GM23248 (cell line): ENCODE data around the gene KIF17. TPM values are rescaled to one million over a fixed set of nuclear protein-coding genes. Genes with fewer than 3 reads are reported as not detected.

Experiments used
- DNase-seq: peaks from one replicate; pipeline ENCODE4 v3.0.0-alpha.2; 2015
- H2AFZ ChIP-seq: fragments of 200-600 bp; sonication (generic); 2 replicates; pipeline ENCODE4 v1.6.1; 2016; ENCODE audit warnings: antibody characterized with exemption
- H3F3A ChIP-seq: fragments of 200-600 bp; sonication (generic); 2 replicates; pipeline ENCODE4 v1.6.1; 2016; ENCODE audit warnings: mild to moderate bottlenecking, antibody characterized with exemption, mixed run types; ENCODE audit not compliant: insufficient read depth
- H3K27ac ChIP-seq: fragments of 200-600 bp; sonication (generic); 2 replicates; pipeline ENCODE4 v1.5.1; 2016; ENCODE audit warnings: mild to moderate bottlenecking
- H3K27me3 ChIP-seq: fragments of 200-600 bp; sonication (generic); replicated peaks from 2 replicates; pipeline ENCODE4 v1.6.1; 2016; ENCODE audit warnings: mild to moderate bottlenecking; ENCODE audit not compliant: insufficient read depth
- H3K36me3 ChIP-seq: fragments of 200-600 bp; sonication (generic); 2 replicates; pipeline ENCODE4 v1.6.1; 2016; ENCODE audit warnings: low read depth, mild to moderate bottlenecking
- H3K4me1 ChIP-seq: fragments of 200-600 bp; sonication (generic); 2 replicates; pipeline ENCODE4 v1.6.1; 2016; ENCODE audit warnings: mild to moderate bottlenecking; ENCODE audit not compliant: insufficient read depth
- H3K4me2 ChIP-seq: fragments of 200-600 bp; sonication (generic); one replicate; pipeline ENCODE4 v1.6.1; 2016; ENCODE audit warnings: mild to moderate bottlenecking; ENCODE audit not compliant: unreplicated experiment
- H3K4me3 ChIP-seq: fragments of 200-600 bp; sonication (generic); 2 replicates; pipeline ENCODE4 v1.5.1; 2016; ENCODE audit warnings: mild to moderate bottlenecking
- H3K79me2 ChIP-seq: fragments of 200-600 bp; sonication (generic); 2 replicates; pipeline ENCODE4 v1.6.1; 2016; ENCODE audit warnings: mild to moderate bottlenecking; ENCODE audit not compliant: insufficient read depth
- H3K9ac ChIP-seq: fragments of 200-600 bp; sonication (generic); 2 replicates; pipeline ENCODE4 v1.6.1; 2016; ENCODE audit warnings: mild to moderate bottlenecking
- H3K9me2 ChIP-seq: fragments of 200-600 bp; sonication (generic); 2 replicates; pipeline ENCODE4 v1.6.1; 2016; ENCODE audit warnings: mixed run types, mild to moderate bottlenecking, moderate library complexity; ENCODE audit not compliant: insufficient read depth
- H3K9me3 ChIP-seq: fragments of 200-600 bp; sonication (generic); one replicate; pipeline ENCODE4 v1.6.1; 2017; ENCODE audit warnings: low read depth
- H4K20me1 ChIP-seq: fragments of 200-600 bp; sonication (generic); 2 replicates; pipeline ENCODE4 v1.6.0; 2016; ENCODE audit not compliant: insufficient read depth
- EZH2 ChIP-seq: fragments of 200-600 bp; sonication (generic); IDR thresholded peaks from 2 replicates; pipeline ENCODE4 v1.6.1; 2018; ENCODE audit warnings: antibody characterized with exemption, mild to moderate bottlenecking; ENCODE audit not compliant: insufficient read depth, poor library complexity, severe bottlenecking
- EZH2phosphoT487 ChIP-seq: fragments of 200-600 bp; sonication (generic); IDR thresholded peaks from 2 replicates; pipeline ENCODE4 v1.6.1; 2018; ENCODE audit warnings: antibody characterized with exemption, moderate library complexity, mild to moderate bottlenecking, low read depth; ENCODE audit not compliant: insufficient read depth
- WGBS, 2 experiments: methylation state at CpG; one replicate each; pipeline ENCODE4 v1.1.6; 2015 to 2017; ENCODE audit warnings: low lambda C conversion rate in 2 of 2, low coverage in 1 of 2; ENCODE audit errors: missing lambda C conversion rate in 2 of 2; 5-methylcytosine and 5-hydroxymethylcytosine counted together
- in situ Hi-C: fragments of 300-500 bp; cut with MboI; formaldehyde crosslinking; loops from 2 replicates; pipeline ENCODE4 v1.15.0; 2020
- polyA plus RNA-seq: library from polyadenylated mRNA; unstranded; fragments of >200 nt; fragmentation: Nextera tagmentation; extraction: Ambion mirVana; gene quantifications from 2 replicates; pipeline ENCODE4 v1.2.1, GENCODE V29; 2016
- total RNA-seq: library from RNA; depleted of rRNA; stranded (reverse); fragments of >200 nt; shearing (Covaris generic); gene quantifications from 2 replicates; pipeline ENCODE4 v1.2.3, GENCODE V29; 2014

KIF17 gene
- total and polyA plus RNA-seq, 2 experiments from 2014 or later = 0.11 to 0.31 TPM

DNA sequence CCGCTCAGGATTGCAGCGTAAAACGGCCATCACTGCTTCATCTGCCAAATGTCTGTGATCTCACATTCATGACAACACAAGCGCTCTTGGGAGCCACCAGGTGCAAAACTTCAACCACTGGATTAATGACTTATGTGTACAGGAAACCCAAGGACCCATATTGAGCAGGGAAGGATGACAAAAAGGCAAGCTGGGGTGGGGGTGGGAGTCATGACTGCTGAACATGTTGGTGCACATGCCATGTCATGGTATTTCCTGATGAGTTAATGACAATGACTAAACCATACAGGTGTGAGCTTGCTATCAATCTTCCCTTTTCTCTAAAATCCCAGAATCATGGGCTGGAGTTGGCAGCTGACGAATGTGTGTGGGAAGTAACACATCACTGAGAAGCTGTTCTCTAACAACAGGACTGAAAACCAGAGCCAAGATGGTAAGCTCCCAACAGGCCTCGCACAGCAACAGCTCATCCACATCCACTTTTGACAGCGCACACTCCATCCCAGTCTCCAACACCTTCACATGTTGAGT lies 17.8 kb upstream of the KIF17 start:
- Histone ChIP-seq H3K9me2 (no peaks in the 10 kb centered on the region), H3K27me3 (0 out of 2 replicates have a peak, but pooled peaks cover 4% of the 10 kb centered on the region), H3K9ac (no peak overlapping the region), H3K4me1 (peaks cover 34% of the 10 kb centered on the region), H2AFZ (no peak overlapping the region), H3K9me3 (no peaks in the 10 kb centered on the region), H3K4me3 (no peak overlapping the region), H3K79me2 (peaks cover 5% of the 10 kb centered on the region; the same call in 1 of the 2 replicates), H3F3A (peaks cover 35% of the 10 kb centered on the region), H3K4me2 (no peak overlapping the region), H4K20me1 (no peaks in the 10 kb centered on the region), H3K36me3 (peaks cover 24% of the 10 kb centered on the region), H3K27ac (no peak overlapping the region)
- in situ Hi-C loops = no loop called here
- TF ChIP-seq EZH2 = no peak
- TF ChIP-seq EZH2phosphoT487 = no peak
- WGBS, 2 experiments = 82 to 87% methylated on average over 7 of the region's 7 CpGs
- DNase-seq = no peak

DNA sequence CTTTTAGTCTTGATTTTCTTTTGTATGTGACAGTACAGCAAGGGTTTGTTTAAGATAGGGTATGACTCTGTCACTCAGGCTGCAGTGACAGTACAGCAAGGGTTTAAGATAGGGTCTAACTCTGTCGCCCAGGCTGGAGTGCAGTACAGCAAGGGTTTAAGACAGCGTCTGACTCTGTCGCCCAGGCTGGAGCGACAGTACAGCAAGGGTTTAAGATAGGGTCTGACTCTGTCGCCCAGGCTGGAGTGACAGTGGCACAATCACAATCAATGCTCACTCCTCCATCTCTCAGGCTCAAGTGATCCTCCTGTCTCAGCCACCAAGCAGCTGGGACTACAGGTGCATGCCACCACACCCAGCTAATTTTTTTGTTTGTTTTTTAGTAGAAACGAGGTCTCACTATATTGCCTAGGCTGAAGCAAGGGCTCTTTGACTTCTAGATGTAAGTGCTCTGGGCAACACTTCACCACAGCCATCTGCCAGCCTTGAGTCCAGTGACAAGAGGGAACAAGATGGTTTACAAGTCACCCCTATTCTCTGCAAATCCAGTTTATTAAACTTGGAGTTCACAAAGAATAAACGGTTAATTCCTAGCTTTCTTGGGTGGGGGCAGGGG lies 15.7 kb upstream of the KIF17 start:
- H3K9me3 ChIP-seq = no peaks in the 10 kb centered on the region
- H3K4me3 ChIP-seq = peak overlapping the region; percentile 28; the same call in 1 of the 2 replicates
- in situ Hi-C loops = no loop called here
- peaks cover 13% of the 10 kb centered on the region for H3F3A ChIP-seq
- H3K79me2 ChIP-seq = peaks cover 2% of the 10 kb centered on the region; the same call in 1 of the 2 replicates
- H4K20me1 ChIP-seq = no peaks in the 10 kb centered on the region
- peaks cover 12% of the 10 kb centered on the region for H3K4me1 ChIP-seq
- H3K4me2 ChIP-seq = peak overlapping the region; percentile 81
- no peak for TF ChIP-seq EZH2
- no peak for TF ChIP-seq EZH2phosphoT487
- H3K27me3 ChIP-seq = peaks cover 17% of the 10 kb centered on the region
- DNase-seq = no peak
- H3K9ac ChIP-seq = peak overlapping the region; percentile 35; the same call in 1 of the 2 replicates
- no peaks in the 10 kb centered on the region for H3K9me2 ChIP-seq
- H2AFZ ChIP-seq = no peak overlapping the region
- H3K36me3 ChIP-seq = peaks cover 15% of the 10 kb centered on the region
- WGBS, 2 experiments = 2 to 6% methylated on average over 7 of the region's 7 CpGs
- H3K27ac ChIP-seq = peak overlapping the region; percentile 70

DNA sequence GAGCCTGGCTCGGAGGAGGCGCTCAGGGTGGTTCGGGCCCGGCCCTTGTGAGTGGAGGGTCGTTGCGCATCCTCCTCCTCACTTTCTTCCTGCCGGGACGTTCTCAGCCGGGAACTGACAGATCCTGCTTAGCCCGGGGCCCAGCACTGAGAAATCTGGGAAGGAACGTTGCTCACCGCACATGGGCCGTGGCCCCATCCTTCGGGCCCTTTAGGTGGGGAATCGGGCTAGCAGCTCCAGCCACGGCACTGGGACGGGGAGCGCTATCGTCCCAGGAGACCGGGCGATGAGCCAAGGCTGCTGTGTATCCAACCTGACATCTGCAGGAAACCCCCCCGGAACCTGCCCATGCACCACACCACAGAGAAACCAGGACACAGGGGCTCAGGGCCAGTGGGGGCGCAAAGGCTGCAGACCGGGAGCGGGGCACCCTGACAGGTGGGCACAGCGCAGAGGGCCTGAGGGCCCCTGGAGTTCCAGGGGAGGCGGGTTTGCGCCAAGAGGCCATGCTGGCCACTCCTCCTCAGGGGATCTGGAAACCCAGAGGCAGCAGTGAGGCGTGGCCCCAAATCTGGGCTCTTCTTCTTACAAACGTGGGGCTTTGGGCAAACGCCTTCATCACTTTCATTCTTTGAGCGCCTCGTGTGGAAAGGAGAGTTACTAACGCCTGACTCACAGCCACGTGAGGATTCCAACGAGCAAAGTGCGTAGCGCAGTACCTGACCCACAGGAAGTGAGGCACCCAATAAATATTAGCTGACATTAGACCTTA lies 15.0 kb upstream of the KIF17 start, which contains the start of gene SH2D5:
Gene SH2D5, minus strand, starts transcription at position 116 of the 772 bp plus-strand sequence. CDS start 4,659 bp downstream, outside the sequence.
- in situ Hi-C loops = no loop called here
- peaks cover 8% of the 10 kb centered on the region; the same call in 1 of the 2 replicates for H3K4me1 ChIP-seq
- H3K4me3 ChIP-seq = peak within 1 kb of the TSS; percentile 72
- WGBS, 2 experiments = 1 to 3% methylated on average over 38 of the region's 38 CpGs
- peak; percentile 100 for DNase-seq
- H3K9me3 ChIP-seq = no peaks in the 10 kb centered on the region
- TF ChIP-seq EZH2phosphoT487 = no peak
- no peak for TF ChIP-seq EZH2
- H3K27me3 ChIP-seq = peaks cover 17% of the 10 kb centered on the region
- peaks cover 8% of the 10 kb centered on the region; the same call in 1 of the 2 replicates for H3K36me3 ChIP-seq
- H4K20me1 ChIP-seq = no peaks in the 10 kb centered on the region
- H3K9ac ChIP-seq = peak within 1 kb of the TSS; percentile 73
- peak within 1 kb of the TSS; percentile 67 for H2AFZ ChIP-seq
- no peaks in the 10 kb centered on the region for H3K79me2 ChIP-seq
- H3K4me2 ChIP-seq = peak within 1 kb of the TSS; percentile 81
- peaks cover 11% of the 10 kb centered on the region for H3F3A ChIP-seq
- no peaks in the 10 kb centered on the region for H3K9me2 ChIP-seq
- H3K27ac ChIP-seq = peak within 1 kb of the TSS; percentile 70

DNA sequence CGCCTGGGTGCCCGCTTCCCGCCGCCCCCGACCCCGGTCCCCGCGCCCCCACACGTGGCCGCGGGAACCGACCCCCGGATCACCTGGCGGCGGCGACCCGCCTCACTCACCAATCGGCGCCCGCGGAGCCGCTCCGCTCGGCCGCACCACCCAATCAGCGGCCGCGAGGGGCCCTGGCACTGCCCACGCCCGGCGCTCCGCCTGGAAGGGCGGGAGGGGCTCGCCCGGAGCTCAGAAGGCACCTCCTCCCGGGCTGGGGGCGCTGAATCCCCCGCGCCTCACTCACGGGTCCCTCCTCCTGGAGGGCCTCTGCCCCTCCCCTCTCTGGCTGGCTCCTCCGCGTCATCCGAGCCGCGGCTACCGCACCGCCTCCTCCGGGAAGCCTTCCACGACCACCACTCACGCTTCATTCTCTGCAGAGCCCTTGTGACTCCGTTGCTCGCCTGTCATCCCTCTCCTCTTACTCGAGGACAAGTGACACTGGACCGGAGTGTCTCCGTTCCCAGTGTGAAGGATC lies 14.3 kb upstream of the KIF17 start:
- peaks cover 17% of the 10 kb centered on the region for H3K27me3 ChIP-seq
- 0 out of 2 replicates have a peak, but pooled peaks cover 2% of the 10 kb centered on the region for H3K36me3 ChIP-seq
- H3K4me3 ChIP-seq = peak overlapping the region; percentile 72
- no peaks in the 10 kb centered on the region for H3K79me2 ChIP-seq
- H3K9ac ChIP-seq = peak overlapping the region; percentile 73
- in situ Hi-C loops = no loop called here
- peak overlapping the region; percentile 67 for H2AFZ ChIP-seq
- WGBS, 2 experiments = 1 to 2% methylated on average over 26 to 38 of the region's 55 CpGs
- peaks cover 11% of the 10 kb centered on the region for H3F3A ChIP-seq
- DNase-seq = peak; percentile 83
- H3K27ac ChIP-seq = peak overlapping the region; percentile 70
- peaks cover 8% of the 10 kb centered on the region; the same call in 1 of the 2 replicates for H3K4me1 ChIP-seq
- TF ChIP-seq EZH2phosphoT487 (no peak), EZH2 (no peak)
- H3K4me2 ChIP-seq = peak overlapping the region; percentile 81
- H3K9me3 ChIP-seq = no peaks in the 10 kb centered on the region
- H3K9me2 ChIP-seq = no peaks in the 10 kb centered on the region
- no peaks in the 10 kb centered on the region for H4K20me1 ChIP-seq
